Cardiac muscle cell (in vitro differentiated cells and primary cell): Measurements from ENCODE around the gene REPS1. TPM values are rescaled to one million over a fixed set of nuclear protein-coding genes. Genes with fewer than 3 reads are reported as not detected.
A peak's percentile ranks its signal among the peaks of the same experiment; 100 is the strongest.

Experiments
- DNase-seq, 2 donors: peaks; one replicate each; pipeline versions ENCODE4 v3.0.0 to v3.0.0-alpha.2; 2010 to 2017; ENCODE audit warnings: low read depth in 1 of 2, low spot score in 1 of 2
- H3K27ac ChIP-seq: fragments of 200-600 bp; sonication (generic); 2 replicates; pipeline ENCODE4 v1.5.1; 2016
- H3K27me3 ChIP-seq: fragments of 200-600 bp; sonication (generic); 2 replicates; pipeline ENCODE4 v1.6.0; 2016; ENCODE audit warnings: control low read depth
- H3K36me3 ChIP-seq: fragments of 200-600 bp; sonication (generic); 2 replicates; pipeline ENCODE4 v1.5.1; 2016; ENCODE audit warnings: control low read depth
- H3K4me1 ChIP-seq: fragments of 200-600 bp; sonication (generic); 2 replicates; pipeline ENCODE4 v1.8.1; 2017; ENCODE audit warnings: low read depth, mild to moderate bottlenecking, mixed run types
- H3K4me3 ChIP-seq: fragments of 200-600 bp; sonication (generic); 2 replicates; pipeline ENCODE4 v1.5.1; 2016; ENCODE audit warnings: mild to moderate bottlenecking
- H3K9me3 ChIP-seq: fragments of 200-600 bp; sonication (generic); 2 replicates; pipeline ENCODE4 v1.5.1; 2017; ENCODE audit warnings: low read depth, mild to moderate bottlenecking, control low read depth
- polyA plus RNA-seq: library from polyadenylated mRNA; unstranded; fragments of >200 nt; fragmentation: Nextera tagmentation; extraction: Ambion mirVana; gene quantifications from 2 replicates; pipeline ENCODE4 v1.2.1, GENCODE V29; 2016
- total RNA-seq: library from RNA; depleted of rRNA; stranded (reverse); fragments of >200 nt; gene quantifications from 2 replicates; pipeline ENCODE4 v1.2.3, GENCODE V29; 2016
- TF ChIP-seq, protein P1 (sequence below): IDR thresholded peaks from 2 replicates; pipeline ENCODE4 v1.5.1; 2012; ENCODE audit warnings: low read depth, mild to moderate bottlenecking, low read length

Gene REPS1
- 43.9 and 49.5 TPM in 2 replicates for total RNA-seq
- polyA plus RNA-seq, result 30.5 and 43.2 TPM in 2 replicates

DNA sequence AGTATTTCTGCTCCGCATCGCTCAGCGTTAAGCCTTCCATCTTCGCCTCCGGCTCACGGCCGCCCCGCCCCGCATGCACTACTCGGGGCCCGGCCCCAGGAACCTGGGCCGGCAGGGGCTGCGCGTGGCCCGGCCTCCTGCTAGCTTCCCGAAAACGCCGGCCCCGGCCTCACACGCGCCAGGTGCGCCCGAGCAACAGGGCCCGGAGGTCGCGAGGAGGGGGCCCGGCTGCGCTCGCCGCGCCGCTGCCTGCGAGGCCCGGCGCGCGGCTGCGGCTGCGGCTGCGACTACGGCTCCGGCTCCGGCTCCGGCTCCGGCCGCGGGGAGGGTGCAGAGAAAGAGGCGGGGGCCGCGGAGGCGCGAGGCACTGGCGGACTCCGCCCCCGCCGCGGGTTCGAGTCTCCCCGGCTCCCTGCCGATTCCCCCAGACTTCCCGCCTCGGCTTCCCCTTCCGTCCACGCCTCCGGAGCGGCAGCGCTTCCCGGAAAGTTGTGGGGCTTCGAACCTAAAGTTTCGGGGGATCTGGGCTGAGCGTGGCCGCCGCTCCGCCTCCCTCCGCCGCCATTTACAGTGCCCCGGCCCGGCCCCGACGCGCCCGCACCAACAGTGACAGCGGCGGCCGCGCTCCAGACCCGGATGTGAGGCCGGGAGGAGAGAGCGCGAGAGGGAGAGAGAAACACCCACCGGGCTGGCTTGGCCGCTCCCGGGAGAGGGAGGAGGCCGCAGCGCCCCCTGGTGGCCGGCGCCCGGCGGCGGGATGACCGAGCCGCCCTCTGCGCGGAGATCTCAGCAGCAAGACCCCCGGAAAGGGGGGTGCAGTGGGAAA, at the start of gene REPS1:
REPS1 (minus strand) TSS at position 611 of the 826 bp plus-strand sequence; CDS start at position 40, 571 bp downstream.
- peak; percentile 92 to 95 for DNase-seq
- TF ChIP-seq, protein P1, sequence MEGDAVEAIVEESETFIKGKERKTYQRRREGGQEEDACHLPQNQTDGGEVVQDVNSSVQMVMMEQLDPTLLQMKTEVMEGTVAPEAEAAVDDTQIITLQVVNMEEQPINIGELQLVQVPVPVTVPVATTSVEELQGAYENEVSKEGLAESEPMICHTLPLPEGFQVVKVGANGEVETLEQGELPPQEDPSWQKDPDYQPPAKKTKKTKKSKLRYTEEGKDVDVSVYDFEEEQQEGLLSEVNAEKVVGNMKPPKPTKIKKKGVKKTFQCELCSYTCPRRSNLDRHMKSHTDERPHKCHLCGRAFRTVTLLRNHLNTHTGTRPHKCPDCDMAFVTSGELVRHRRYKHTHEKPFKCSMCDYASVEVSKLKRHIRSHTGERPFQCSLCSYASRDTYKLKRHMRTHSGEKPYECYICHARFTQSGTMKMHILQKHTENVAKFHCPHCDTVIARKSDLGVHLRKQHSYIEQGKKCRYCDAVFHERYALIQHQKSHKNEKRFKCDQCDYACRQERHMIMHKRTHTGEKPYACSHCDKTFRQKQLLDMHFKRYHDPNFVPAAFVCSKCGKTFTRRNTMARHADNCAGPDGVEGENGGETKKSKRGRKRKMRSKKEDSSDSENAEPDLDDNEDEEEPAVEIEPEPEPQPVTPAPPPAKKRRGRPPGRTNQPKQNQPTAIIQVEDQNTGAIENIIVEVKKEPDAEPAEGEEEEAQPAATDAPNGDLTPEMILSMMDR, result peak; percentile 82
- no peaks in the 10 kb centered on the region for H3K27me3 ChIP-seq
- no peaks in the 10 kb centered on the region for H3K36me3 ChIP-seq
- H3K4me1 ChIP-seq, result peaks cover 14% of the 10 kb centered on the region
- H3K4me3 ChIP-seq, result peak within 1 kb of the TSS; percentile 77
- H3K9me3 ChIP-seq, result no peaks in the 10 kb centered on the region
- peak within 1 kb of the TSS; percentile 83 for H3K27ac ChIP-seq

- no peaks in the 10 kb centered on the region for H3K36me3 ChIP-seq
- H3K4me3 ChIP-seq, result no peak overlapping the region
- no peaks in the 10 kb centered on the region for H3K4me1 ChIP-seq
- H3K9me3 ChIP-seq, result no peaks in the 10 kb centered on the region
- no peak overlapping the region for H3K27ac ChIP-seq
- no peaks in the 10 kb centered on the region for H3K27me3 ChIP-seq
- TF ChIP-seq, protein P1, result no peak
- DNase-seq, result peak in 1 of 2 donors; percentile 88
Measured at GRCh38 chr6:139037490-139037889, 49.4 kb upstream of the REPS1 start.

- TF ChIP-seq, protein P1, result no peak
- H3K4me1 ChIP-seq, result peaks cover 9% of the 10 kb centered on the region
- peak overlapping the region; percentile 73 for H3K4me3 ChIP-seq
- no peaks in the 10 kb centered on the region for H3K27me3 ChIP-seq
- H3K27ac ChIP-seq, result peak overlapping the region; percentile 81
- no peaks in the 10 kb centered on the region for H3K36me3 ChIP-seq
- H3K9me3 ChIP-seq, result no peaks in the 10 kb centered on the region
- no peak for DNase-seq
Measured at GRCh38 chr6:139030228-139030963, 42.3 kb upstream of the REPS1 start.

GRCh38 chr6:139029470-139030227, 41.6 kb upstream of the REPS1 start:
- Histone ChIP-seq H3K9me3 (no peaks in the 10 kb centered on the region), H3K36me3 (no peaks in the 10 kb centered on the region), H3K4me3 (peak overlapping the region; percentile 73), H3K4me1 (peaks cover 9% of the 10 kb centered on the region), H3K27me3 (no peaks in the 10 kb centered on the region), H3K27ac (peak overlapping the region; percentile 81)
- DNase-seq, result peak; percentile 69 to 72
- TF ChIP-seq, protein P1, result no peak
